Trophoblast cell (in vitro differentiated cells and primary cell): ENCODE measurements around the gene CA4.

Experiments used
- DNase-seq, 2 donors: peaks; one replicate each; pipeline ENCODE4 v3.0.0-alpha.2; 2016
- H2AFZ ChIP-seq: 2 replicates; pipeline ENCODE4 v1.6.1; 2013; ENCODE audit warnings: low read length, moderate library complexity, mild to moderate bottlenecking; ENCODE audit not compliant: insufficient read depth, poor library complexity
- H2AK5ac ChIP-seq: 2 replicates; pipeline ENCODE4 v1.6.1; 2013; ENCODE audit warnings: mild to moderate bottlenecking, low read length
- H2BK120ac ChIP-seq: 2 replicates; pipeline ENCODE4 v1.6.1; 2013; ENCODE audit warnings: low read length, mild to moderate bottlenecking, moderate library complexity; ENCODE audit not compliant: insufficient read depth, poor library complexity
- H2BK12ac ChIP-seq: 2 replicates; pipeline ENCODE4 v1.6.1; 2013; ENCODE audit warnings: mild to moderate bottlenecking, low read length, moderate library complexity
- H2BK5ac ChIP-seq: 2 replicates; pipeline ENCODE4 v1.6.1; 2013; ENCODE audit warnings: low read length, low read depth, moderate library complexity, mild to moderate bottlenecking; ENCODE audit not compliant: poor library complexity
- H3K14ac ChIP-seq: 2 replicates; pipeline ENCODE4 v1.6.1; 2013; ENCODE audit warnings: mild to moderate bottlenecking, low read length
- H3K18ac ChIP-seq: 2 replicates; pipeline ENCODE4 v1.6.1; 2013; ENCODE audit warnings: mild to moderate bottlenecking, low read length
- H3K23ac ChIP-seq: 2 replicates; pipeline ENCODE4 v1.6.1; 2013; ENCODE audit warnings: low read length
- H3K27ac ChIP-seq: 2 replicates; pipeline ENCODE4 v1.5.1; 2013; ENCODE audit warnings: low read depth, mild to moderate bottlenecking, inconsistent platforms, low read length, moderate library complexity
- H3K27me3 ChIP-seq: 2 replicates; pipeline ENCODE4 v1.6.1; 2013; ENCODE audit warnings: inconsistent platforms, mild to moderate bottlenecking, low read length, moderate library complexity; ENCODE audit not compliant: insufficient read depth
- H3K36me3 ChIP-seq, 2 experiments: 1 replicate in 1 of 2; 2 replicates in 1 of 2; pipeline ENCODE4 v1.6.1; 2013; ENCODE audit warnings: low read length in 2 of 2, mild to moderate bottlenecking in 2 of 2, moderate library complexity in 1 of 2; ENCODE audit not compliant: insufficient read depth in 2 of 2, control insufficient read depth in 1 of 2
- H3K4ac ChIP-seq: 2 replicates; pipeline ENCODE4 v1.6.1; 2013; ENCODE audit warnings: low read depth, mild to moderate bottlenecking, low read length, moderate library complexity
- H3K4me1 ChIP-seq, 2 experiments: 1 replicate in 1 of 2; 2 replicates in 1 of 2; pipeline ENCODE4 v1.6.1; 2013; ENCODE audit warnings: low read length in 2 of 2, mild to moderate bottlenecking in 2 of 2, moderate library complexity in 1 of 2; ENCODE audit not compliant: insufficient read depth in 2 of 2, control insufficient read depth in 1 of 2
- H3K4me2 ChIP-seq: 2 replicates; pipeline ENCODE4 v1.6.1; 2013; ENCODE audit warnings: inconsistent platforms, mild to moderate bottlenecking, low read length, moderate library complexity
- H3K4me3 ChIP-seq: 2 replicates; pipeline ENCODE4 v1.5.1; 2013; ENCODE audit warnings: mild to moderate bottlenecking, low read depth, low read length, inconsistent platforms
- H3K79me1 ChIP-seq: one replicate; pipeline ENCODE4 v1.6.1; 2013; ENCODE audit warnings: low read length
- H3K79me2 ChIP-seq: 2 replicates; pipeline ENCODE4 v1.6.1; 2013; ENCODE audit warnings: low read length, mild to moderate bottlenecking; ENCODE audit not compliant: control insufficient read depth, insufficient read depth, poor library complexity
- H3K9ac ChIP-seq: 2 replicates; pipeline ENCODE4 v1.6.1; 2013; ENCODE audit warnings: mild to moderate bottlenecking, low read length
- H3K9me3 ChIP-seq: 2 replicates; pipeline ENCODE4 v1.6.1; 2013; ENCODE audit warnings: low read depth, mild to moderate bottlenecking, control low read depth, inconsistent platforms, low read length; ENCODE audit not compliant: insufficient read depth
- H4K12ac ChIP-seq: 2 replicates; pipeline ENCODE4 v1.6.1; 2013; ENCODE audit warnings: low read depth, mild to moderate bottlenecking, low read length, moderate library complexity
- H4K8ac ChIP-seq: 2 replicates; pipeline ENCODE4 v1.6.1; 2013; ENCODE audit warnings: low read depth, mild to moderate bottlenecking, low read length, moderate library complexity
- H4K91ac ChIP-seq: one replicate; pipeline ENCODE4 v1.6.1; 2013; ENCODE audit warnings: low read depth, mild to moderate bottlenecking, low read length, moderate library complexity
- WGBS: extraction: QIAGEN DNeasy Blood & Tissue Kit; methylation state at CpG from one replicate; pipeline ENCODE4 v1.1.7; 2013; ENCODE audit warnings: missing lambda C conversion rate; ENCODE audit not compliant: insufficient read length, insufficient coverage; ENCODE audit errors: extremely low coverage; 5-methylcytosine and 5-hydroxymethylcytosine counted together

CA4 gene

GRCh38 chr17:60155815-60156214, 6.0 kb downstream of the CA4 start:
- H3K4me2 ChIP-seq, result no peak overlapping the region
- H3K4ac ChIP-seq, result no peak overlapping the region
- no peak overlapping the region for H3K23ac ChIP-seq
- no peak overlapping the region for H3K18ac ChIP-seq
- no peak overlapping the region for H3K4me3 ChIP-seq
- no peaks in the 10 kb centered on the region for H3K79me1 ChIP-seq
- no peaks in the 10 kb centered on the region for H3K36me3 ChIP-seq
- H2BK5ac ChIP-seq, result no peak overlapping the region
- no peak overlapping the region for H2AFZ ChIP-seq
- H3K4me1 ChIP-seq, result no peaks in the 10 kb centered on the region
- no CpG with 5 or more reads among the region's 9 CpGs for WGBS
- H2BK120ac ChIP-seq, result no peak overlapping the region
- H3K27ac ChIP-seq, result no peak overlapping the region
- no peak overlapping the region for H4K91ac ChIP-seq
- no peaks in the 10 kb centered on the region for H3K79me2 ChIP-seq
- H3K9me3 ChIP-seq, result peaks cover 6% of the 10 kb centered on the region
- no peak overlapping the region for H2AK5ac ChIP-seq
- no peak overlapping the region for H2BK12ac ChIP-seq
- H3K9ac ChIP-seq, result no peak overlapping the region
- no peak for DNase-seq
- H4K8ac ChIP-seq, result no peak overlapping the region
- H4K12ac ChIP-seq, result no peak overlapping the region
- peaks cover 10% of the 10 kb centered on the region for H3K27me3 ChIP-seq
- no peak overlapping the region for H3K14ac ChIP-seq

GRCh38 chr17:60156746-60157145, 7.0 kb downstream of the CA4 start:
- H3K4me2 ChIP-seq, result no peak overlapping the region
- no CpG with 5 or more reads among the region's 8 CpGs for whole genome bisulfite sequencing
- no peak overlapping the region for H4K8ac ChIP-seq
- no peak overlapping the region for H3K18ac ChIP-seq
- no peaks in the 10 kb centered on the region for H3K4me1 ChIP-seq
- H3K79me1 ChIP-seq, result no peaks in the 10 kb centered on the region
- H3K79me2 ChIP-seq, result no peaks in the 10 kb centered on the region
- no peak overlapping the region for H3K4me3 ChIP-seq
- no peak overlapping the region for H2BK120ac ChIP-seq
- H2BK5ac ChIP-seq, result no peak overlapping the region
- peaks cover 4% of the 10 kb centered on the region for H3K27me3 ChIP-seq
- H4K12ac ChIP-seq, result no peak overlapping the region
- H2BK12ac ChIP-seq, result no peak overlapping the region
- H2AFZ ChIP-seq, result no peak overlapping the region
- H3K9me3 ChIP-seq, result peaks cover 4% of the 10 kb centered on the region
- H3K23ac ChIP-seq, result no peak overlapping the region
- no peak overlapping the region for H3K14ac ChIP-seq
- no peak for DNase-seq
- no peak overlapping the region for H2AK5ac ChIP-seq
- H3K4ac ChIP-seq, result no peak overlapping the region
- no peak overlapping the region for H3K9ac ChIP-seq
- H3K27ac ChIP-seq, result no peak overlapping the region
- H4K91ac ChIP-seq, result no peak overlapping the region
- H3K36me3 ChIP-seq, result no peaks in the 10 kb centered on the region

- no peaks in the 10 kb centered on the region for H3K27me3 ChIP-seq
- no peak overlapping the region for H3K4ac ChIP-seq
- H3K9ac ChIP-seq, result no peak overlapping the region
- DNase-seq, result no peak
- H3K79me1 ChIP-seq, result no peaks in the 10 kb centered on the region
- no CpG with 5 or more reads among the region's 18 CpGs for WGBS
- no peak overlapping the region for H4K91ac ChIP-seq
- H3K23ac ChIP-seq, result no peak overlapping the region
- no peak overlapping the region for H4K12ac ChIP-seq
- no peaks in the 10 kb centered on the region for H3K79me2 ChIP-seq
- no peak overlapping the region for H2BK12ac ChIP-seq
- no peaks in the 10 kb centered on the region for H3K9me3 ChIP-seq
- H3K36me3 ChIP-seq, result no peaks in the 10 kb centered on the region
- no peaks in the 10 kb centered on the region for H3K4me1 ChIP-seq
- H2AFZ ChIP-seq, result no peak overlapping the region
- H3K4me2 ChIP-seq, result no peak overlapping the region
- H3K27ac ChIP-seq, result no peak overlapping the region
- no peak overlapping the region for H3K14ac ChIP-seq
- H2BK5ac ChIP-seq, result no peak overlapping the region
- no peak overlapping the region for H4K8ac ChIP-seq
- no peak overlapping the region for H3K4me3 ChIP-seq
- no peak overlapping the region for H3K18ac ChIP-seq
- no peak overlapping the region for H2BK120ac ChIP-seq
- no peak overlapping the region for H2AK5ac ChIP-seq
Measured at GRCh38 chr17:60157487-60158040, 7.8 kb downstream of the CA4 start.

GRCh38 chr17:60158751-60159478, 9.1 kb downstream of the CA4 start:
- H3K79me2 ChIP-seq, result no peaks in the 10 kb centered on the region
- no peak overlapping the region for H3K27ac ChIP-seq
- H3K14ac ChIP-seq, result no peak overlapping the region
- no peak overlapping the region for H4K12ac ChIP-seq
- no peak overlapping the region for H2AK5ac ChIP-seq
- H3K4me3 ChIP-seq, result no peak overlapping the region
- no peaks in the 10 kb centered on the region for H3K27me3 ChIP-seq
- no CpG with 5 or more reads among the region's 19 CpGs for WGBS
- H3K9ac ChIP-seq, result no peak overlapping the region
- H2BK12ac ChIP-seq, result no peak overlapping the region
- peaks cover 0 to 3% of the 10 kb centered on the region in 2 experiments for H3K4me1 ChIP-seq
- H3K9me3 ChIP-seq, result no peaks in the 10 kb centered on the region
- no peaks in the 10 kb centered on the region for H3K79me1 ChIP-seq
- H4K8ac ChIP-seq, result no peak overlapping the region
- H4K91ac ChIP-seq, result no peak overlapping the region
- no peak for DNase-seq
- H3K4me2 ChIP-seq, result no peak overlapping the region
- H3K4ac ChIP-seq, result no peak overlapping the region
- H3K36me3 ChIP-seq, result no peaks in the 10 kb centered on the region
- H2AFZ ChIP-seq, result no peak overlapping the region
- H3K23ac ChIP-seq, result no peak overlapping the region
- H2BK5ac ChIP-seq, result no peak overlapping the region
- H3K18ac ChIP-seq, result no peak overlapping the region
- no peak overlapping the region for H2BK120ac ChIP-seq
